Measurements from ENCODE around the gene DNPH1. TPM values are rescaled to one million over a fixed set of nuclear protein-coding genes. Genes with fewer than 3 reads are reported as not detected.
A peak's percentile ranks its signal among the peaks of the same experiment; 100 is the strongest.

DNPH1 gene
- total RNA-seq, 1 donor from 2014 or later: 22.8 TPM

GRCh38 chr6:43268782-43269272, 39.5 kb upstream of the DNPH1 start:
- H3K9me3 Mint-ChIP-seq (ENCODE audit: low read depth): no peaks in the 10 kb centered on the region
- DNase-seq (ENCODE audit: low spot score): no peak
- H3K36me3 Mint-ChIP-seq (ENCODE audit: low read depth): no peaks in the 10 kb centered on the region
- peak overlapping the region; percentile 54 for H3K4me3 Mint-ChIP-seq (ENCODE audit: unreplicated experiment)
- H3K27me3 Mint-ChIP-seq (ENCODE audit: low read depth): peaks cover 13% of the 10 kb centered on the region
- TF ChIP-seq CTCF (IDR thresholded peaks at IDR 0.05): no peak
- no peak overlapping the region for H3K27ac Mint-ChIP-seq (ENCODE audit: unreplicated experiment)
- H3K4me1 Mint-ChIP-seq (ENCODE audit: low read depth): peaks cover 16% of the 10 kb centered on the region

- no peak for DNase-seq (ENCODE audit: low spot score)
- H3K36me3 Mint-ChIP-seq (ENCODE audit: low read depth): no peaks in the 10 kb centered on the region
- H3K9me3 Mint-ChIP-seq (ENCODE audit: low read depth): no peaks in the 10 kb centered on the region
- H3K4me3 Mint-ChIP-seq (ENCODE audit: unreplicated experiment): no peak overlapping the region
- no peak for TF ChIP-seq CTCF (IDR thresholded peaks at IDR 0.05)
- peaks cover 9% of the 10 kb centered on the region for H3K27me3 Mint-ChIP-seq (ENCODE audit: low read depth)
- peaks cover 16% of the 10 kb centered on the region for H3K4me1 Mint-ChIP-seq (ENCODE audit: low read depth)
- H3K27ac Mint-ChIP-seq (ENCODE audit: unreplicated experiment): no peak overlapping the region
Observed at GRCh38 chr6:43268355-43268700, 39.0 kb upstream of the DNPH1 start.

GRCh38 chr6:43267619-43268354, 38.5 kb upstream of the DNPH1 start:
- H3K4me3 Mint-ChIP-seq (ENCODE audit: unreplicated experiment): no peak overlapping the region
- no peak for DNase-seq (ENCODE audit: low spot score)

GRCh38 chr6:43265564-43265963, 36.3 kb upstream of the DNPH1 start:
- H3K27me3 Mint-ChIP-seq (ENCODE audit: low read depth): peaks cover 4% of the 10 kb centered on the region
- H3K9me3 Mint-ChIP-seq (ENCODE audit: low read depth): no peaks in the 10 kb centered on the region
- peaks cover 19% of the 10 kb centered on the region for H3K4me1 Mint-ChIP-seq (ENCODE audit: low read depth)
- H3K36me3 Mint-ChIP-seq (ENCODE audit: low read depth): no peaks in the 10 kb centered on the region
- H3K4me3 Mint-ChIP-seq (ENCODE audit: unreplicated experiment): no peak overlapping the region
- H3K27ac Mint-ChIP-seq (ENCODE audit: unreplicated experiment): no peak overlapping the region
- no peak for DNase-seq (ENCODE audit: low spot score)
- TF ChIP-seq CTCF (IDR thresholded peaks at IDR 0.05): no peak

More at GRCh38 chr6:43267619-43268354, 38.5 kb upstream of the DNPH1 start:
- H3K27ac Mint-ChIP-seq (ENCODE audit: unreplicated experiment): no peak overlapping the region
- TF ChIP-seq CTCF (IDR thresholded peaks at IDR 0.05): no peak
- H3K27me3 Mint-ChIP-seq (ENCODE audit: low read depth): peaks cover 7% of the 10 kb centered on the region
- peaks cover 16% of the 10 kb centered on the region for H3K4me1 Mint-ChIP-seq (ENCODE audit: low read depth)
- no peaks in the 10 kb centered on the region for H3K36me3 Mint-ChIP-seq (ENCODE audit: low read depth)
- no peaks in the 10 kb centered on the region for H3K9me3 Mint-ChIP-seq (ENCODE audit: low read depth)

- no peak for DNase-seq (ENCODE audit: low spot score)
- TF ChIP-seq CTCF (IDR thresholded peaks at IDR 0.05): no peak
- Mint-ChIP-seq H3K36me3 (ENCODE audit: low read depth) (no peaks in the 10 kb centered on the region), H3K27me3 (ENCODE audit: low read depth) (no peaks in the 10 kb centered on the region), H3K4me3 (ENCODE audit: unreplicated experiment) (no peak overlapping the region), H3K27ac (ENCODE audit: unreplicated experiment) (no peak overlapping the region), H3K9me3 (ENCODE audit: low read depth) (no peaks in the 10 kb centered on the region), H3K4me1 (ENCODE audit: low read depth) (peaks cover 12% of the 10 kb centered on the region)
Observed at GRCh38 chr6:43264599-43265145, 35.4 kb upstream of the DNPH1 start.
